K562 (cell line): ENCODE measurements around the gene MAU2. TPM values are rescaled to one million over a fixed set of nuclear protein-coding genes. Genes with fewer than 3 reads are reported as not detected.

ENCODE experiments used
- ATF6 ChIP-seq: sonication (generic); formaldehyde crosslinking; IDR thresholded peaks from 2 replicates; pipeline ENCODE4 v1.4.0; 2020; ENCODE audit warnings: mild to moderate bottlenecking, missing genetic modification reagents
- CC2D1A ChIP-seq: fragments of 450-650 bp; IDR thresholded peaks from 2 replicates; pipeline ENCODE4 v1.6.1; 2017; ENCODE audit warnings: mild to moderate bottlenecking
- NRF1 ChIP-seq, 2 experiments: fragments of 450-650 bp; IDR thresholded peaks in 1 of 2; conservative IDR thresholded peaks in 1 of 2; 2 replicates each; pipeline ENCODE4 v1.6.1; 2014; ENCODE audit warnings: mild to moderate bottlenecking in 2 of 2
- POLR2H ChIP-seq: IDR thresholded peaks from 2 replicates; pipeline ENCODE4 v1.6.1; 2016; ENCODE audit warnings: missing genetic modification characterization, low read depth, mild to moderate bottlenecking, control low read depth, missing compliant biosample characterization, moderate library complexity
- ZBTB11 ChIP-seq, 3 experiments: fragments of 200-800 bp in 1 of 3; fragments of 250-450 bp in 1 of 3; fragments of 450-650 bp in 1 of 3; sonication (Bioruptor Pico) in 1 of 3; sonication (Bioruptor generic) in 1 of 3; formaldehyde crosslinking in 1 of 3; IDR thresholded peaks; 2 replicates each; pipeline versions ENCODE4 v1.6.1 to v1.8.0; 2016 to 2022; ENCODE audit warnings: mild to moderate bottlenecking in 2 of 3, missing genetic modification characterization in 2 of 3, missing compliant biosample characterization in 1 of 3, moderate library complexity in 1 of 3
- polyA plus RNA-seq, 8 experiments: library from polyadenylated mRNA; depleted of rRNA in 4 of 8; stranded (reverse) in 5 of 8; unstranded in 3 of 8; fragments of >200 nt; fragmentation: Nextera tagmentation in 2 of 8; fragmentation: Illumina TruSeq in 1 of 8; extraction: Ambion mirVana in 2 of 8; extraction: Trizol in 1 of 8; gene quantifications; 2 replicates each; pipeline versions ENCODE4 v1.2.1 to v1.2.3, GENCODE V29; 2011 to 2014; ENCODE audit warnings: inconsistent platforms in 1 of 8, missing spikeins in 1 of 8
- total RNA-seq, 7 experiments: library from RNA; depleted of rRNA in 6 of 7; stranded (reverse); fragments of >200 nt in 6 of 7; fragmentation: Illumina TruSeq in 2 of 7; extraction: Trizol in 2 of 7; gene quantifications; 2 replicates each; pipeline versions ENCODE4 v1.2.1 to v1.2.3, GENCODE V29; 2011 to 2021; ENCODE audit warnings: low replicate concordance in 1 of 7
- TF ChIP-seq, protein P1 (sequence below): fragments of 450-650 bp; IDR thresholded peaks from 2 replicates; pipeline ENCODE4 v1.7.0; 2016; ENCODE audit warnings: borderline replicate concordance

Gene MAU2
- total and polyA plus RNA-seq, 9 of the 15 experiments (the other 6 are each of a cell fraction or from before 2014, with no cell fraction given) = 1.2 to 48.1 (median 19.4) TPM

DNA sequence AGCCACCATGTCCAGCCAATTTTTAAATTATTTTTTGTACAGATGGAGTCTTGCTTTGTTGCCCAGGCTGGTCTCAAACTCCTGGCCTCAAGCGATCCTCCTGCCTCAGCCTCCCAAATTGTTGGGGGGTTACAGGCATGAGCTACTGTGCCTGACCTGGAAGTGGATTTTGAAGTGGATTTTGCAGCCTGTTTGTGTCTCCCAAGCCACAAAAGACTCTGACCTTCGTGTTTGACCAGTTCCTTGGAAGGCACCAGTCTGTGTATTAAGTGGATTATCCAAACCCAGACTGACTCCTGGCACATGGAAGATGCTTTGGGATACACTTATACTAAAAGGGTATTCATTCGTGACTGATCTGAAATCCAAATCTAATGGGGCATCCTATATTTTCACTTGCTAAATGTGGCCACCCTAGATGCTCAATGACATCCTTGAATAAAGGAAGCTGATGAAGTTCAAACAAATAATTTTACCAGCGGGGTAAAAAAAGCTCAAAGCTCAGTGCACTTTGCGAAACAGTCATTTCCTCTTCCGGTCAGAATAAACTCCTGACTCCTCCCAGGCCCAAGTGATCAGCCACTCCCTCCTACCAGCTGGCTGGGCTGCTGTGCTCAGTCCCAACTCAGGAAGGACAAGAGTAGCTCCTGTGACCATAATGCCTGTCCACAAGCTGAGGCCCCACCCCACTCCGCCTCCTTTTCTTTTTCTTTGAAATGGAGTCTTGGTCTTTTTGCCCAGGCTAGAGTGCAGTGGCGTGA lies 52.2 kb downstream of the MAU2 start (continued):
- TF ChIP-seq ZBTB11 (CRISPR knock-in tag; IDR thresholded peaks at IDR 0.05) (peak in 1 of 3 experiments; percentile 90; a peak in 2 of 6 replicates), CC2D1A (peak; percentile 19; the same call in 1 of the 2 replicates), ATF6 (no peak), NRF1 (conservative IDR thresholded peaks at IDR 0.05 in 1 of 2, IDR thresholded peaks at IDR 0.05 in 1 of 2) (peak in 1 of 2 experiments; percentile 49; a peak in 2 of 4 replicates), POLR2H (tag) (peak; percentile 51; the same call in 1 of the 2 replicates)
- TF ChIP-seq, protein P1, sequence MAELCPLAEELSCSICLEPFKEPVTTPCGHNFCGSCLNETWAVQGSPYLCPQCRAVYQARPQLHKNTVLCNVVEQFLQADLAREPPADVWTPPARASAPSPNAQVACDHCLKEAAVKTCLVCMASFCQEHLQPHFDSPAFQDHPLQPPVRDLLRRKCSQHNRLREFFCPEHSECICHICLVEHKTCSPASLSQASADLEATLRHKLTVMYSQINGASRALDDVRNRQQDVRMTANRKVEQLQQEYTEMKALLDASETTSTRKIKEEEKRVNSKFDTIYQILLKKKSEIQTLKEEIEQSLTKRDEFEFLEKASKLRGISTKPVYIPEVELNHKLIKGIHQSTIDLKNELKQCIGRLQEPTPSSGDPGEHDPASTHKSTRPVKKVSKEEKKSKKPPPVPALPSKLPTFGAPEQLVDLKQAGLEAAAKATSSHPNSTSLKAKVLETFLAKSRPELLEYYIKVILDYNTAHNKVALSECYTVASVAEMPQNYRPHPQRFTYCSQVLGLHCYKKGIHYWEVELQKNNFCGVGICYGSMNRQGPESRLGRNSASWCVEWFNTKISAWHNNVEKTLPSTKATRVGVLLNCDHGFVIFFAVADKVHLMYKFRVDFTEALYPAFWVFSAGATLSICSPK = 0 out of 2 replicates have a peak, but pooled peaks have one; percentile 47
